Activated CD8-positive, alpha-beta T cell treated with anti-CD3 and anti-CD28 coated beads for 36 hours (primary cell): Measurements from ENCODE around the gene ATP2B2. TPM values are rescaled to one million over a fixed set of nuclear protein-coding genes. Genes with fewer than 3 reads are reported as not detected.

ENCODE experiments used
- ATAC-seq: fragments of 200-7000 bp; cut with Tn5 transposase; one replicate; pipeline ENCODE4 v1.10.0; 2021; ENCODE audit warnings: mild to moderate bottlenecking, moderate library complexity
- CTCF ChIA-PET: fragments of 350-600 bp; sonication (Branson Sonifier 250); formaldehyde crosslinking; loops from one replicate; lab custom pipeline; 2021; ENCODE audit warnings: antibody characterized with exemption; lab: Charles Lee
- POLR2A ChIA-PET: fragments of 350-600 bp; sonication (Branson Sonifier 250); formaldehyde crosslinking; loops from one replicate; lab custom pipeline; 2021; ENCODE audit warnings: antibody characterized with exemption; lab: Charles Lee
- DNase-seq: peaks from one replicate; pipeline ENCODE4 v3.0.0-alpha.2; 2020
- H3K27ac Mint-ChIP-seq: one replicate; pipeline ENCODE4 v1.8.0; 2021; ENCODE audit warnings: mild to moderate bottlenecking, mixed read lengths
- H3K27me3 Mint-ChIP-seq: one replicate; pipeline ENCODE4 v1.8.0; 2021; ENCODE audit warnings: mixed read lengths
- H3K36me3 Mint-ChIP-seq: one replicate; pipeline ENCODE4 v1.8.0; 2021; ENCODE audit warnings: low read depth, mixed read lengths
- H3K4me1 Mint-ChIP-seq: one replicate; pipeline ENCODE4 v1.8.0; 2021; ENCODE audit warnings: low read depth, mixed read lengths
- H3K4me3 Mint-ChIP-seq: one replicate; pipeline ENCODE4 v1.8.0; 2021; ENCODE audit warnings: mild to moderate bottlenecking, moderate library complexity, mixed read lengths
- H3K9me3 Mint-ChIP-seq: one replicate; pipeline ENCODE4 v1.8.0; 2021; ENCODE audit warnings: mixed read lengths
- CTCF ChIP-seq: fragments of 200-600 bp; IDR thresholded peaks from one replicate; pipeline ENCODE4 v1.8.0; 2022; ENCODE audit warnings: antibody characterized with exemption, mild to moderate bottlenecking
- intact Hi-C: fragments of 100-400 bp; cut with micrococcal nuclease; formaldehyde crosslinking; loops from one replicate; pipeline ENCODE4 v1.10.0; 2022
- total RNA-seq, 2 experiments: library from RNA; stranded (reverse); gene quantifications; one replicate each; pipeline ENCODE4 v1.2.3, GENCODE V29; 2021

Gene ATP2B2
- total RNA-seq, 2 experiments from 2014 or later: not detected

DNA sequence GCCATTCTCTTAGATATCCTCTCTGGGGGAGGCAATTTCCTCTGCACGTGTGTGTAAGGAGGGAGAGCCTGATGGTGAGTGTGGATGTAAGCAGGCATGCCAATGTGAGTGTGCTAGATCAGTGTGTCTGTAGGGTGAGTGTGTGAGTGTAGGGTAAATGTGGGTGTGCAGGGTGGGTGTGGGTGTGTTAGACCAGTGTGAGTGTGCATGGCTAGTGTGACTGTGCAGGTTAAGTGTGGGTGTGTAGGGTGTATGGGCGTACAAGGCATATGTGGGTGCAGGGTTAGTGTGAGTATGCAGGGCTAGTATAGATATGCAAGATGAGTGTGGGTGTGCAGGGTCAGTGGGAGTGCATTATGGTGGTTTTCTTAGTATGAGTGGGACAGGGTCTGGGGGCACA lies 48.4 kb downstream of the ATP2B2 start:
- no peak for TF ChIP-seq CTCF
- ATAC-seq (no peak), DNase-seq (no peak)
- POLR2A ChIA-PET: no interaction called here
- H3K27me3 Mint-ChIP-seq: peaks cover 3% of the 10 kb centered on the region
- intact Hi-C loops: no loop called here
- no peak overlapping the region for H3K4me3 Mint-ChIP-seq
- H3K4me1 Mint-ChIP-seq: no peaks in the 10 kb centered on the region
- no peak overlapping the region for H3K27ac Mint-ChIP-seq
- CTCF ChIA-PET: no interaction called here
- H3K9me3 Mint-ChIP-seq: no peaks in the 10 kb centered on the region
- H3K36me3 Mint-ChIP-seq: no peaks in the 10 kb centered on the region

- no peak for DNase-seq
- Mint-ChIP-seq H3K27ac (no peak overlapping the region), H3K4me3 (no peak overlapping the region), H3K4me1 (no peaks in the 10 kb centered on the region), H3K9me3 (no peaks in the 10 kb centered on the region), H3K36me3 (no peaks in the 10 kb centered on the region), H3K27me3 (peaks cover 3% of the 10 kb centered on the region)
- no peak for ATAC-seq
- POLR2A ChIA-PET: no interaction called here
- intact Hi-C loops: no loop called here
- CTCF ChIA-PET: no interaction called here
- TF ChIP-seq CTCF: no peak
These were observed 49.9 kb downstream of the ATP2B2 start for GRCh38 chr3:10455545-10455914.

- no peak for ATAC-seq
These were observed 50.4 kb downstream of the ATP2B2 start for GRCh38 chr3:10454907-10455544.

DNA sequence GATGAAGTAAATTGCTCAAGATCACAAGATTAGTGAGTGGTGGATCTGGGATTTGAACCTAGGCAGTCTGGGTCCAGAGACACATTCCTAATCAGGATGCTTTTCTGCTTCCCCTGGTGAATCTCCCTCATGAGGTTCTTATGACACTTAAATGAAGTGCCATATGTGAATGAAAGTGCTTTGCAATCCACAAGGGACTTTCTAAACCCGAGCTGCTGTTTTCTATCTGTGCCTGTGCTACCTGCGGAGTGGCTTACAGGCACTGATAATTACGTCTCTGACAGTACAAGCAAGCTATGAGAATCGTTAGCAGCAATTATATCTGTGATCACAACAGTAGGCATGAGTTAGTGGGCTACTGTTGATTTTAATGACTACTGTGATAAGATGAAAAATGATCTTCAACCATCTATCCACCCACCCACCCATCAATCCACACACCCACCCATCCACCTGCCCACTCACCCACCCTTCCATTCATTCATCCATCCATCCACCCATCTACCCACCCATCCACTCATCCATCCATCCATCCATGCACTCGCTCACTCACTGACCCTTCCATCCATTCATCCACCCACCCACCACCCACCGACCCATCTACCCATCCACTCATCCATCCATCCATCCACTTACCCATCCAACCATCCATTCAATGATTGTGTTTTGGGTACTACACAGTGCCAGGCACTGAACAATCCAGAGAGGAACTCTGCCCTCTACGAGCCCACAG lies 51.8 kb downstream of the ATP2B2 start:
- POLR2A ChIA-PET: interaction anchor here (0.6 kb wide), 1 partner anchor 22 kb away, joined by 7 read pairs; no protein-coding TSS in a partner anchor
- no peak for TF ChIP-seq CTCF
- Mint-ChIP-seq H3K27me3 (peaks cover 5% of the 10 kb centered on the region), H3K27ac (no peak overlapping the region), H3K9me3 (no peaks in the 10 kb centered on the region), H3K4me3 (no peak overlapping the region), H3K4me1 (no peaks in the 10 kb centered on the region), H3K36me3 (no peaks in the 10 kb centered on the region)
- intact Hi-C loops: no loop called here
- ATAC-seq (no peak), DNase-seq (no peak)
- CTCF ChIA-PET: no interaction called here

More at GRCh38 chr3:10454907-10455544, 50.4 kb downstream of the ATP2B2 start:
- DNase-seq: no peak
- H3K4me3 Mint-ChIP-seq: no peak overlapping the region
- intact Hi-C loops: no loop called here
- POLR2A ChIA-PET: no interaction called here
- peaks cover 4% of the 10 kb centered on the region for H3K27me3 Mint-ChIP-seq
- no peaks in the 10 kb centered on the region for H3K9me3 Mint-ChIP-seq
- no peak overlapping the region for H3K27ac Mint-ChIP-seq
- H3K4me1 Mint-ChIP-seq: no peaks in the 10 kb centered on the region
- CTCF ChIA-PET: no interaction called here
- H3K36me3 Mint-ChIP-seq: no peaks in the 10 kb centered on the region
- TF ChIP-seq CTCF: no peak
